GM10248 (cell line): ENCODE data around the gene METRN.

Experiments
- CTCF ChIA-PET: fragments of 300-600 bp; sonication (Branson Sonifier 250); formaldehyde crosslinking; extraction: SDS; loops from one replicate; lab custom pipeline; 2021; ENCODE audit warnings: antibody characterized with exemption; lab: Yijun Ruan, JAX
- POLR2A ChIA-PET: fragments of 350-650 bp; sonication (Branson Sonifier 250); formaldehyde crosslinking; extraction: SDS; loops from one replicate; lab custom pipeline; 2020; ENCODE audit warnings: antibody characterized with exemption; lab: Yijun Ruan, JAX
- DNase-seq: peaks from one replicate; pipeline ENCODE4 v3.0.0; 2012; ENCODE audit errors: extremely low spot score
- CTCF ChIP-seq: IDR thresholded peaks from 2 replicates; pipeline ENCODE4 v1.5.1; 2012; ENCODE audit warnings: mild to moderate bottlenecking, low read depth; ENCODE audit errors: extremely low read depth, missing control alignments, control extremely low read depth

METRN gene

GRCh38 chr16:766008-766819 lies 51.3 kb downstream of the METRN start:
- no peak for TF ChIP-seq CTCF
- no peak for DNase-seq
- ChIA-PET CTCF (no interaction called here), POLR2A (no interaction called here)

- no peak for TF ChIP-seq CTCF
- DNase-seq: no peak
- CTCF ChIA-PET: no interaction called here
- POLR2A ChIA-PET: no interaction called here
These were observed 52.1 kb downstream of the METRN start for GRCh38 chr16:766820-767640.

GRCh38 chr16:767743-768235 lies 52.9 kb downstream of the METRN start:
- CTCF ChIA-PET: interaction anchor here (1.4 kb wide), 1 partner anchor 18 kb away, joined by 4 read pairs; no protein-coding TSS in a partner anchor
- POLR2A ChIA-PET: no interaction called here
- TF ChIP-seq CTCF: no peak
- no peak for DNase-seq

- POLR2A ChIA-PET: no interaction called here
- CTCF ChIA-PET: interaction anchor here (1.4 kb wide), 1 partner anchor 18 kb away, joined by 4 read pairs; no protein-coding TSS in a partner anchor
- TF ChIP-seq CTCF: no peak
- DNase-seq: no peak
These were observed 53.5 kb downstream of the METRN start for GRCh38 chr16:768428-768827.
